ENCODE measurements around the gene RPS15.

Gene RPS15

DNA sequence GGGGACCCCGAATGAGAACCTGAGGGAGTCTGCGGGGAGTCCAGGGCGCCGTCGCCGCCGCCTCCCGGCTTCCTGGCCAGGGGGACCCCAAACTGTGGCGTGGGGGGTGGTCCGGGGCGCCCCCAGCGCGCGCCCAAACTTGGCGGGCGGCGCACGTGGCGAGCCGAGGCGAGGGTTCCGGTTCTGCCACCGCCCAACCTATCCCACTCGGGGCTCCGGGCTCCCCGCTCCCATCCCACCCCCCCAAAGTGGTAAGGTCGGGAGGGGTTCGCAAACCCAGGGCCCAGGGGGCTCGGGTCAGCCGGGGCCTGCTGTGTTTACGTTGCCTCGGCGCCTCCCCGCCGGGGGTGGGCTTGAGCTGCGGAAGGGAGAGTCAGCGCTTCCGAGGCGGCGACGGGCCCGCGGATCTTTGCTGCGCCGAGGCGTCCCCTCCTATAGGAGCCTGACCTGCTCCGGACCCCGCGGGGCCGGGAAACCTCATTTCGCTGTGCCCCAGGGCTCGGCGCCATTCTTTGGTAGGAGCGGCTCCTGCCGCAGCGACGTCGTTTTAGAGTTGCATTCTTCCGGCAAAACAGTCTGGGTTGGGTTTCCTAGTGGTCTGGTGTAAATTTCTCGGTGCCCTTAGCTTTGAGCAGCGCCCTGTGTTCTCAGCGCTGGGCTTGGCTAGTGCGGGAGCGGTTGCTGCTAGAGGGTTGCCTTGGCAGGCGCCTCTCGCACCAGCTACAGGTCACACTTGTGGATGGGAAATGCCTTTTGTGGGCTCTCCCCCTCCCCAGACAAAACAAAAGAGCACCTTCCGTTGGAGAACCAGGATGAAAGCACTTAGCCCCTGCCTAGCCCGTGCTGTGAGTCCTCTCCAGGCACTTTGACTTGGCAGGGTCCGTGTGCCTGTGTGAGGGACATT lies 29.6 kb upstream of the RPS15 start:
- Histone ChIP-seq H3K27ac (replicated peaks) (peak overlapping the region; percentile 97), H3K27me3 (ENCODE audit: insufficient read depth, poor library complexity, severe bottlenecking) (no peaks in the 10 kb centered on the region), H3K4me3 (replicated peaks; ENCODE audit: insufficient read depth, low read length) (peak overlapping the region; percentile 82)
- peak in 1 of 2 experiments; percentile 38 for DNase-seq (ENCODE audit: low read depth in 1 of 2, low spot score in 1 of 2)
- TF ChIP-seq SPI1 (IDR thresholded peaks at IDR 0.05; ENCODE audit: borderline replicate concordance, low read depth) (no peak), CTCF (IDR thresholded peaks at IDR 0.05; ENCODE audit: insufficient read depth, low read length) (no peak), GABPA (IDR thresholded peaks at IDR 0.05; ENCODE audit: low read depth) (no peak), POLR2AphosphoS5 (IDR thresholded peaks at IDR 0.05; ENCODE audit: low read depth) (no peak)
- TF ChIP-seq, protein P1, sequence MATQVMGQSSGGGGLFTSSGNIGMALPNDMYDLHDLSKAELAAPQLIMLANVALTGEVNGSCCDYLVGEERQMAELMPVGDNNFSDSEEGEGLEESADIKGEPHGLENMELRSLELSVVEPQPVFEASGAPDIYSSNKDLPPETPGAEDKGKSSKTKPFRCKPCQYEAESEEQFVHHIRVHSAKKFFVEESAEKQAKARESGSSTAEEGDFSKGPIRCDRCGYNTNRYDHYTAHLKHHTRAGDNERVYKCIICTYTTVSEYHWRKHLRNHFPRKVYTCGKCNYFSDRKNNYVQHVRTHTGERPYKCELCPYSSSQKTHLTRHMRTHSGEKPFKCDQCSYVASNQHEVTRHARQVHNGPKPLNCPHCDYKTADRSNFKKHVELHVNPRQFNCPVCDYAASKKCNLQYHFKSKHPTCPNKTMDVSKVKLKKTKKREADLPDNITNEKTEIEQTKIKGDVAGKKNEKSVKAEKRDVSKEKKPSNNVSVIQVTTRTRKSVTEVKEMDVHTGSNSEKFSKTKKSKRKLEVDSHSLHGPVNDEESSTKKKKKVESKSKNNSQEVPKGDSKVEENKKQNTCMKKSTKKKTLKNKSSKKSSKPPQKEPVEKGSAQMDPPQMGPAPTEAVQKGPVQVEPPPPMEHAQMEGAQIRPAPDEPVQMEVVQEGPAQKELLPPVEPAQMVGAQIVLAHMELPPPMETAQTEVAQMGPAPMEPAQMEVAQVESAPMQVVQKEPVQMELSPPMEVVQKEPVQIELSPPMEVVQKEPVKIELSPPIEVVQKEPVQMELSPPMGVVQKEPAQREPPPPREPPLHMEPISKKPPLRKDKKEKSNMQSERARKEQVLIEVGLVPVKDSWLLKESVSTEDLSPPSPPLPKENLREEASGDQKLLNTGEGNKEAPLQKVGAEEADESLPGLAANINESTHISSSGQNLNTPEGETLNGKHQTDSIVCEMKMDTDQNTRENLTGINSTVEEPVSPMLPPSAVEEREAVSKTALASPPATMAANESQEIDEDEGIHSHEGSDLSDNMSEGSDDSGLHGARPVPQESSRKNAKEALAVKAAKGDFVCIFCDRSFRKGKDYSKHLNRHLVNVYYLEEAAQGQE (IDR thresholded peaks at IDR 0.05; ENCODE audit: insufficient replicate concordance, low read depth) = no peak

DNA sequence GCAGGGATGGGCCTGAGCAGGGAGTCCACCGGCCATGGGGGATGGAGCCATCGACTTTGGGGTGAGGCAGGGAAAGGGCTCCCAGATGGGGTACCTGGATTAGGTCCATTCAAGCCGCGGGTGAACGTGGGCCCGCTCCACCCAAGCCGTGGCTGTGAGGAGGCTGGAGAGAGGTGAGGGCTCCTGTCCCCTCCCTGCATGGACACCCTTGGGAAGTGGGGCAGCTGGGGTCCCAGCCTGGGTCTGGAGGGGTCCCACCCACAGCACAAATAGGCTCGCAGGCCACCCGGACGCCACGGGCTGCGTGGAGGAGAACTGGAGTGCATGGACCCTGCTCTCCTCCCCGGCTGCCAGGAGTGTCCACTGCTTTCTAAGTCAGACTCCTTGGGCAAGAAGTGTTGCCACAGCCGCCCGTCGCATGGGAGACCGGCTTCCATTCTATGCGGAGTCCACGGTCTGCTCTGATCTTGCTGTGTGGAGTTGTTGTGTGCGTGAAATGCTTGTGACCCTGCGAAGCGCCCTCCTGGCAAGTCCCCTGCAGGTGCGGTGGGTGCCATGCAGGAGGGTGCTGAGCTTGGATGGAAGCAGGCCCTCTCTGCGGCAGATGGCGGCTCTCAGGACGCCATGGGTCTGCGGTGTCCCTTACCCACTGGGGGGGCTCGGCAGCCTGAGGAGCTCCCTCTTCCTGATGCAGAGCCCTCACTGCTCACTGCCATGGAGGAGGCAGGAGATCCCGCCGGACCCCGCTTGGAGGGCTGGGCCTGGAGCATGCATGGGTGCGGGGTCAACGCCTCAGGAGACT lies 28.8 kb upstream of the RPS15 start:
- TF ChIP-seq CTCF (IDR thresholded peaks at IDR 0.05; ENCODE audit: insufficient read depth, low read length) (no peak), POLR2AphosphoS5 (IDR thresholded peaks at IDR 0.05; ENCODE audit: low read depth) (no peak), GABPA (IDR thresholded peaks at IDR 0.05; ENCODE audit: low read depth) (no peak), SPI1 (IDR thresholded peaks at IDR 0.05; ENCODE audit: borderline replicate concordance, low read depth) (no peak)
- TF ChIP-seq, protein P1 (IDR thresholded peaks at IDR 0.05; ENCODE audit: insufficient replicate concordance, low read depth) = no peak
- peak overlapping the region; percentile 97 for H3K27ac ChIP-seq (replicated peaks)
- H3K27me3 ChIP-seq (ENCODE audit: insufficient read depth, poor library complexity, severe bottlenecking) = no peaks in the 10 kb centered on the region
- DNase-seq (ENCODE audit: low read depth in 1 of 2, low spot score in 1 of 2) = peak in 1 of 2 experiments; percentile 41
- peak overlapping the region; percentile 82 for H3K4me3 ChIP-seq (replicated peaks; ENCODE audit: insufficient read depth, low read length)

- TF ChIP-seq CTCF (IDR thresholded peaks at IDR 0.05; ENCODE audit: insufficient read depth, low read length) = no peak
- TF ChIP-seq, protein P1 (IDR thresholded peaks at IDR 0.05; ENCODE audit: insufficient replicate concordance, low read depth) = no peak
- Histone ChIP-seq H3K4me3 (replicated peaks; ENCODE audit: insufficient read depth, low read length) (peak overlapping the region; percentile 82), H3K27ac (replicated peaks) (peak overlapping the region; percentile 97), H3K27me3 (ENCODE audit: insufficient read depth, poor library complexity, severe bottlenecking) (no peaks in the 10 kb centered on the region)
- no peak for DNase-seq (ENCODE audit: low read depth in 1 of 2, low spot score in 1 of 2)
Observed at GRCh38 chr19:1410136-1410786, 27.9 kb upstream of the RPS15 start.

Measured in HL-60 (cell line).